CD4-positive, alpha-beta T cell treated with Interleukin-4 for 4 hours (primary cell): ENCODE results near the gene PDAP1.
"Not testable (repeated sequence)": the region's sequence is repeated elsewhere in the genome, so short reads cannot be mapped to it uniquely, and the experiment has no call there.

Source experiments
- DNase-seq: peaks from one replicate; pipeline ENCODE4 v3.0.0-alpha.2; 2020

PDAP1 gene

GRCh38 chr7:99374111-99375064, 34.0 kb downstream of the PDAP1 start, which contains the start of gene ARPC1B:
Gene ARPC1B (plus strand): TSS chr7:99374730. CDS start chr7:99385715, 10,985 bp downstream.
- peak; percentile 78 for DNase-seq

- DNase-seq: no peak
Observed at GRCh38 chr7:99373091-99374066, 35.0 kb downstream of the PDAP1 start.

GRCh38 chr7:99372275-99373090, 35.9 kb downstream of the PDAP1 start:
- no peak for DNase-seq

GRCh38 chr7:99371376-99371920, 36.9 kb downstream of the PDAP1 start:
- no peak for DNase-seq

GRCh38 chr7:99369767-99370391, 38.5 kb downstream of the PDAP1 start:
- DNase-seq: no peak

GRCh38 chr7:99368750-99369389, 39.5 kb downstream of the PDAP1 start:
- DNase-seq: no peak

- DNase-seq: no peak
Observed at GRCh38 chr7:99366646-99367045, 41.8 kb downstream of the PDAP1 start.

GRCh38 chr7:99365318-99366141, 42.9 kb downstream of the PDAP1 start:
- DNase-seq: peak; percentile 58

GRCh38 chr7:99363286-99363685, 45.1 kb downstream of the PDAP1 start:
- DNase-seq: no peak

GRCh38 chr7:99362801-99363200, 45.6 kb downstream of the PDAP1 start:
- no peak for DNase-seq

GRCh38 chr7:99359465-99360154, 48.8 kb downstream of the PDAP1 start:
- DNase-seq: no peak

GRCh38 chr7:99358521-99358920, 49.9 kb downstream of the PDAP1 start:
- DNase-seq: not testable (repeated sequence)

GRCh38 chr7:99357701-99358490, 50.5 kb downstream of the PDAP1 start:
- no peak for DNase-seq

GRCh38 chr7:99355098-99355497, 53.3 kb downstream of the PDAP1 start:
- no peak for DNase-seq

GRCh38 chr7:99352247-99352646, 56.1 kb downstream of the PDAP1 start:
- DNase-seq: no peak

GRCh38 chr7:99350641-99351040, 57.8 kb downstream of the PDAP1 start:
- not testable (repeated sequence) for DNase-seq
